ENCODE measurements around the gene FOXL1.
"Not testable (repeated sequence)": the region's sequence is repeated elsewhere in the genome, so short reads cannot be mapped to it uniquely, and the experiment has no call there.

The FOXL1 gene

DNA sequence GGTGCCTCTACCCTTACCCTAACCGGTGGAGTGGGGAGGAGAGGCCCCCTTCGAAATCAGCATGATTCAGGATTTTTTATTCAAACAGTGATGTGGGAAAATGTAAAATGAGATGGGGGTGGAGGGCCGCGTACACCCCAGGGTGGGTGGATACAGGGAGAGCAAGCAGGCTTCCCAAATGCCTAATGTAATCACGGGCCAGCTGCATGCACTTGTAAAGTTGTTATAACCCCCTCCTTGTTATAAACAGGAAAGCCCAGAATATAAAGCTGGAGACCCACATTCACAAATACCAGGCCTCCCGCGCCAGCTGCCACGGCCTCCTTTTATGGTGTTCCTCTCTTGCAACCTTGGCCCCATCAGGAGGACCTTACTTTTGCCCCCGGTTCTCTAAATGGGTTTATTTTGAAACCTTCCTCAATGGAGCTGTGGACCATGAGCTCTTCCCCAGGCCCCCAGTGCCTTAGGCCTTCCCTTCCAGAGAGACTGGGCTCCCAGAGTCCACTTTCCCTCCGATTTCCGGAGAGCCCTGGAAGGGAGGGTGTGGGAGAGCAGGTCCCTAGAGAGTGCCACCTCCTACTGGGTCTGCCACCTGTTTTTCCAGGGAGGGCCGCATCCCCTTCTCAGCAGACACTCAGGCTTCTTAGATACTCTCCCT lies 906 bp upstream of the FOXL1 start:
- no peak overlapping the region for H3K4me3 ChIP-seq
- H3K27ac ChIP-seq, result no peak overlapping the region

DNA sequence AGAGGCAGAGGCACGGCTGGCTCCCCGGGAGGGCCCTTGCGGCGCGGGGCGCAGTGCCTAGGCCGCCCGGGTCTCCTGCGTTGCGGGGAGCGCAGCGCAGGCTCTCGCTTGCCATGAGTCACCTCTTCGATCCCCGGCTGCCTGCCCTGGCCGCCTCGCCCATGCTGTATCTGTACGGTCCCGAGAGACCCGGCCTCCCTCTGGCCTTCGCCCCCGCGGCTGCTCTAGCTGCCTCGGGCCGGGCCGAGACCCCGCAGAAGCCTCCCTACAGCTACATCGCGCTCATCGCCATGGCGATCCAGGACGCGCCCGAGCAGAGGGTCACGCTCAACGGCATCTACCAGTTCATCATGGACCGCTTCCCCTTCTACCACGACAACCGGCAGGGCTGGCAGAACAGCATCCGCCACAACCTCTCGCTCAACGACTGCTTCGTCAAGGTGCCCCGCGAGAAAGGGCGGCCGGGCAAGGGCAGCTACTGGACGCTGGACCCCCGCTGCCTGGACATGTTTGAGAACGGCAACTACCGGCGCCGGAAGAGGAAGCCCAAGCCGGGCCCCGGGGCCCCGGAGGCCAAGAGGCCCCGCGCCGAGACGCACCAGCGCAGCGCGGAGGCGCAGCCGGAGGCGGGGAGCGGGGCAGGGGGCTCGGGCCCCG lies 390 bp downstream of the FOXL1 start:
- peak overlapping the region in 7 of 21 experiments; percentile 1 to 69 (median 43) for H3K27ac ChIP-seq
- H3K4me3 ChIP-seq, result peak overlapping the region in 4 of 7 experiments; percentile 18 to 30 (median 20)

DNA sequence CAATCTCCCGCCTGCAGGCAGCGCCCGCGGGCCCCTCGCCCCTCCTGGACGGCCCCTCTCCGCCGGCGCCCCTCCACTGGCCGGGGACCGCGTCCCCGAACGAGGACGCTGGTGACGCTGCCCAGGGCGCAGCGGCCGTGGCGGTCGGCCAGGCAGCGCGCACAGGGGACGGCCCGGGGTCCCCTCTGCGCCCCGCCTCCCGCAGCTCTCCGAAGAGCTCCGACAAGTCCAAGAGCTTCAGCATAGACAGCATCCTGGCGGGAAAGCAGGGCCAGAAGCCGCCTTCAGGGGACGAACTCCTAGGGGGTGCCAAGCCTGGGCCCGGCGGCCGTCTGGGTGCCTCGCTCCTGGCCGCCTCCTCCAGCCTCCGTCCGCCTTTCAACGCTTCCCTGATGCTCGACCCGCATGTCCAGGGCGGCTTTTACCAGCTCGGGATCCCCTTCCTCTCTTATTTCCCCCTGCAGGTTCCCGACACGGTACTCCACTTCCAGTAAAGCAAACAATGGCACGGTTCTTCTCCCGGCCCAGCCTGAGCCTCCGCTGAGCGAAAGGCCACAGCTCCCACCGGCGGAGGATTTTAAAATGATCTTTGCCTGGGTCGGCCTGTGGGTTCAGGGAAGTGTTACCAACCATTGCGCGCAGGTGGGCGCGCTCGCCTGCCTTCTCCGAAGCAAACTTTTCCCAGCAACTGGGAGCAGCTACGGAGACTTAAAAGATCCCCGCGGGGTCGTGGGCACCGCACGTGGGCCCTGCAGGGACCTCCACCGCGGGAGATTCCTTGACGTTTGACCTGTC lies 1.1 kb downstream of the FOXL1 start:
- Histone ChIP-seq H3K27ac (peak overlapping the region in 7 of 21 experiments; percentile 1 to 69 (median 43)), H3K4me3 (peak overlapping the region in 4 of 7 experiments; percentile 18 to 30 (median 20))

DNA sequence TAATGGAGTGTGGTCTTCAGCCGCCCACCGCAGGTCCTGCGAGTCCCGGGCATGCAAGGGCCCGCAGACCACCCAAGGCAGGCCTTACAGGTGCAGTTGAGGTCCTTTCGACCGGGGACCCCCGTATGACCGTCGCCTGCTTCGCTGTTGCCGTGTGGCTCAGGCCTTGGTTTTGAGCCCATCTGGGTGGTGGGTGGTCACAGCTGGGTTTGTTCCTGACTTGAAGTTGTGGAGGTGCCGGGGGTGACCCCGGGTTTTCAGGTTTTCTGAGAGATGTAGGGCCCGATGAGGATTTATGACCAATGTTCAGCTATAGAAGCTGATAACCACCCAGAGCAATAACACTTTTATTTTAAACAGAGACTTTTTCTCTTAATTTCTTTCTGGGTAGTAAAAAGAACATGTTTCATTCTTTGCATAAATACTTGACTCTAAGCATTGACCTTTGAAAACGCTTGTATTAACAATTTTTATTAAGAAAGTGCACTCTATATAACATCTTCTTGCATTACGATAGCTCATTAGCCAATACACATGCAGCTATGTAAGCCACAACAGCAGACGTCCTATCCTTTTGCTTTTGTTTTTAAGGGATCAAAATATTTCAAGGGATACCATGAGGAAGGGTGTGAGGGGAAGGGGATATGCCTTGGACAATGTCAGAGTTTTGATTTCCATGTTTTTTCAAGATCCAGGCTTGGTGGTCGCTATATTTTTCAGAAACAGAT lies 1.9 kb downstream of the FOXL1 start:
- peak overlapping the region in 1 of 7 experiments; percentile 30 for H3K4me3 ChIP-seq
- H3K27ac ChIP-seq, result peak overlapping the region in 1 of 21 experiments; percentile 69

DNA sequence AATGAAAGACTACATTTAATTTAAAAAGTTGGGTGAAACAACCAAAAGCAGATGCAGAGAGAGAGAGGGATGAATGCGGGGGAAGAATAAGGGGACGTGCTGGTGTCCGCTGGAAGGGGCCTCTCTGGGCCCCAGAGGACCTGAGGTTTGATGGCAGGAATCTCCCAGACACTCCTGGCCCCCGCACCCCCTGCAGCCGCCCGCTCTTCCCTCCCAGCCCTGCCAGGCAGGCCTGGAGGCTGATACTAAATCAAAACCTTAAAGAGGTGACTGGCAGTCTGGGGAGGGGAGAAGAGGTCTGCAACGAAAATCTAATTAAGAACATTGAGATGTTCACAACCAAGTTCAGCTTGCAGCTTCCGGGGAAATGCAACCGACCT lies 2.4 kb downstream of the FOXL1 start:
- Histone ChIP-seq H3K27ac (no peak overlapping the region), H3K4me3 (no peak overlapping the region)

DNA sequence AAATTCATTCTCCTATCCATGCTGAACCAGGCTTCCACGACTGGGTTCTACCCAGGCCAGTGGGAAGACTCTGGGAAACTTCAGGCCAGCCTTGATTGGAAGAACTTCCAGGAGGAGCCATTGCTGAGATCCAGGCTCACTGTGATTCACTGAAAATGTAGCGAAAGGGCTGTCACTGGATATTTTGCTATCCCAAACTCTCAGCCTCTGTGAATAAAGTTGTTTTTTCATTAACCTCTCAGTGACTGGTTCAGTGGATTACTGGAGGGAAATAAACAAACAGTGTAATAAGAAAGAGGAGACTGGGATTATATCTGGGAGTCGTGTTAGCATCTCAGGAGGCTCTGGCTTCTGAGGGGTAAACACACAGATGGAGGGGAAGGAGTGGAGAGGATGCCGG lies 3.1 kb downstream of the FOXL1 start:
- Histone ChIP-seq H3K27ac (no peak overlapping the region), H3K4me3 (no peak overlapping the region)

DNA sequence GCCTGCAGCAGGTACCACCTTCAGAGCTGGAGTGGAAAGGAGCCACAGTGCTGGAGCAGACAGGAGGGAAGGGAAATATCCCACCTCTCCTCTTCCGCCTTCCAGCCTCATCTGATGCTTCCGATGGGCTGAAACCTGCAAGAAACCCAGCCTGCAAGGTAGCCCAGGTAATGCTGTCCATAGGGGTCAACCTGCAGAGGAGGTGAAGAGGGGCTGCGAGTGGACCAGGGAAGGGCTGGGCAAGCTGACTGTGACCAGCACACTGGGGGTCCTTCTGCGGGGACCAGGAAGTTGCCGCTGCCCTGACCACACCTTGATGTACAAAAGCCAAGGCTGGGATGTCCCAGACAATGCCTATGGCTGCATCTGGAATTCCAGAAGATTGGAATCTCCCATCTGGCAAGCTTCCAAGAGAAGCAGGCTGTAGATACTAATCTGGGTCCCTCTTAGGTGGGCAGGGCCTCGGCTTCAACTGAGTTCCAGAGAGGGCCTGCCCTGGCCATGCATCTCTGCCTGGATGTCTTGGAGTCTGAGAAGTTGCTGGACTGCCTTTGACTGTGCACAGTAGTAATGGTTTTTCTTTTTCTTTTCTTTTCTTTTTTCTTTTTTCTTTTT lies 5.8 kb downstream of the FOXL1 start:
- no peak overlapping the region for H3K4me3 ChIP-seq
- no peak overlapping the region for H3K27ac ChIP-seq

DNA sequence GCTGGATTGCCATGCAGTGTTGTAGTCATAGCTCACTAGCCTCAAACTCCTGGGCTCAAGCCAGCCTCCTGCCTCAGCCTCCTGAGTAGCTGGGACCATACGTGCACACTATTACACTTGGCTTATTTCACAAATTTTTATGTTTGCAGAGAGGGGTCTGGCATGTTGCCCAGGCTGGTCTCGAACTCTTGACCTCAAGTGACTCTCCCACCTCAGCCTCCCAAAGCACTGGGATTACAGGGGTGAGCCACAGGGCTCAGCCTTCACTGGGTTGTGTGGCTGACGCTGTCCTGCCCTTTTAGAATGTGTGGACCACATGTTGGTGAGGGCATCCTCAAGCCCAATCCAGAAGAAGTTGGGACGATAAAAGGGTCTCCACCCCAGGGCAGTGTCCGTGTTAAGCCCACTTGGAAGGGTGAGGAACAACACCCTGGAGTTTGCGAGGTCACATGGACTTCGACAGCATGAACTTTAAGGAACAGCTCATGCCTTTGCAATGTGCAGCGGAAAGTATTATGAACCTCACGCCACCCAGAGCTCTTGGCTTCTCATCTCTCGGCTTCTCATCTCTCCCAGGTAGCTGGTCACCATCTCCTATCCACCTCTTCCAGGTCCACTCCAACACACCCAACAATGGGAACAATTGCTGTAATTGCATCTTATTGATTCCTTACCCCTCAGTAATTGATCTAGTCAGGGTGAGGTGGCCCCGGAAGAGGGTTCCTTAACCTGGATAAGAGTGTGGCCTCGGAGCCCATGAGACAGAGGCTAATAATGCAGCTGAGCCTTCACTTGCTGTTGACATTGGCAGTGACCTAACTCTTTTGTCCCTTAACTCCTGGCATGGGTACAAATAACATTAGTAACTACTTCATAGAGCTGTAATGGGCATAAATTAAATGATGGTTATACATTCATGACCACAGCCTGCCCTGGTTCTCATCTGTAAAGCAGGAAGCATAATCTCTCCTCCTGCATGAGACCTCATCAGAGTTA lies 6.7 kb downstream of the FOXL1 start:
- peak overlapping the region in 5 of 21 experiments; percentile 4 to 59 (median 26) for H3K27ac ChIP-seq
- H3K4me3 ChIP-seq, result no peak overlapping the region

DNA sequence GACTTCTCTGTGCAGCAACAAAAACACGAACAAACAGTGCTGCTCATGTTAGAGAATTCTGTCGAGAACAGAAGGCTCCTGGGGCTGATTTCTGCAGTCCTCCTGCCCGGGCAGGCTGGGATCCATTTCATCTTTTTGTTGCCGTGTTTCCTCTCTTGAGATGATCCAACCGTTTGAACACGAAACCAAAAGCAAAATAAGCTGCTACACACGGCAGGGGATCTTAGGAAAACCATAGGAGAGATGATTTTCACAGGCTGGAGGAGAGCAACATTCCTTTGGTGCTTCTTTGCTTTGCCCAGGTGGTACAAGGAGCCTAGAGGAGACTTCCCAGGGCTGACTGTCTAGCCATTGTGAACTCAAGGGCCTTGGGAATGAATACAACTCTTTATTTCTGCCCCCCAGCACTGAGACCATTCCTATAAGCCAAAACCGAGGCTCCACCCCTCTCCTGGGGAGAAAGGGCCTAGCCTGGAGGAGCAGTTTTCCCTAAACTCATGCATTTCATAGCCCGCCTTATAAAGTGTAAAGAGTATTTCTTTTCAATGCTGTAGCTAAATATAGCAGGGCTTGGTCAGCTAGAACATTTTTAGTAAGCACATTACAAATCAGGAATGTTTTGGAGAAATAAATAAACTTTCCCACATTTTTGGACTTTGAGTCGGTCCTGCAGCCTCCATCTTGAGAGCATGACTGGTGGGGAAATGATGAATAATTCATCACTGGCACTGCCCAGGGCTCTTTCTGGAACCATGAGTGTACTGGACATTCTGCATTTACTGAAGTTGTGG lies 7.7 kb downstream of the FOXL1 start:
- H3K4me3 ChIP-seq, result no peak overlapping the region
- H3K27ac ChIP-seq, result peak overlapping the region in 6 of 21 experiments; percentile 4 to 59 (median 37)

DNA sequence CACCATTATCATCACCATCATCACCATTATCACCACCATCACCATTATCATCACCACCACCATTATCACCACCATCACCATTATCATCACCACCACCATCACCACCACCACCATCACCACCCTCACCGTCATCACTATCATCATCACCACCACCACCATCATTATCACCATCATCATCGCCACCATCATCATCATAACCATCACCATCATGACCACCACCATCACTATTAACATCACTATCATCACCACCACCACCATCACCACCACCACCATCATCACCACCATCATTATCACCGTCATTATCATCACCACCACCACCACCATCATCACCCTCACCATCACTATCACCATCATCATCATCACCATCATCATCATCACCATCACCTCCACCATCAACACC lies 9.1 kb downstream of the FOXL1 start:
- Histone ChIP-seq H3K27ac (no peak overlapping the region), H3K4me3 (no peak overlapping the region)

DNA sequence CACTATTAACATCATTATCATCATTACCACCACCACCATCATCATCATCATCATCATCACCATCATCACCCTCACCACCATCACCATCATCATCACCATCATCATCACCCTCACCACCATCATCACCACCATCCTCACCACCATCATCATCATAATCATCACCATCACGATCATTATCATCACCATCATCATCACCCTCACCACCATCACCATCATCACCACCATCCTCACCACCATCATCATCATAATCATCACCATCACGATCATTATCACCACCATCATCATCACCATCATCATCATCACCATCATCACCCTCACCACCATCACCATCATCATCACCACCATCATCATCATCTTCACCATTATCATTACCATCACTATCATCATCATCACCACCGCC lies 9.6 kb downstream of the FOXL1 start:
- H3K27ac ChIP-seq, H3K4me3 ChIP-seq: not testable (repeated sequence)

DNA sequence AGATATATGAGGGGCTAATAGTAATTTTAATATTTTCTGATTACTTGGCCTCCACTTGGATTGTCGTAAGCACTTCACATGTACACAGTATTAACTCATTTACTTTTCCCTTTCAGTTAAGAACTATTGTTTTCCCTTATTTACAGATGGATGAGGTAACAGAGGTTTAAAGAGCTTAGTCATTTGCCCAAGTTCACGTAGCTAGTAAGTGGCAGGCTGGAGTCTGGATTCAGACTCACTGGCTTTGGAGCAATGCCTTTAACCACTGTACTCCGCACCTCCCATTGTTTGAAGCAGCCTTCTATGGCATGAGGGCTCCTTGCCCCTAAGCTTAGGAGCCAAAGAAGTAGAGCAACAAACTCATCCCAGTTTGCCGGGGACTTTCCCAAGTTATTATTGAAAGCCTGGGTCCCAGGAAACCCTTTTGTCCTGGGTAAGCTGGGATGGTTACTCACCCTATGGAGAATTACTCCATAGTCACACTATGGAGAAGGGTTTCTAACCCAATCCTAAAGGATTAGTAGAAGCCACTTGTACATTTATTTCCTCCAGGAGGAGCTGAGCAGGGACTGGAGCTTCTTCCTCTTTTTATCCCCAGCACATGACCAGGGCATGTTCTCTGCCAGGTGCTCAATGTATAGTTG lies 12.3 kb downstream of the FOXL1 start:
- Histone ChIP-seq H3K27ac (no peak overlapping the region), H3K4me3 (no peak overlapping the region)

DNA sequence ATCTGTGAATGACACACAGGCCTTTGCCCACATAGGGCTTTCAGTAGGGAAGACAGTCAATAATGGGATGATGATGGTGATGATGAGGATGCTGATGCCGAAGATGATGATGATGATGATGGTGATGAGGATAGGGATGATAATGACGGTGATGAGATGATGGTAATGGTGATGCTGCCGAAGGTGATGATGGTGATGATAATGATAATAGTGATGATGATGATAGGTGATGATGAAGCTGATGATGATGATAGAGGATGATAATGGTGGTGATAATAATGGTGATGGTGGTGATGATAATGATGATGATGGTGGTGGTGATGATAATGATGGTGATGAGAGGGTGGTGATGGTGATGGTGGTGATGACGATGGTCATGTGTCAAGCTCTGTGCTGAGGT lies 12.9 kb downstream of the FOXL1 start:
- no peak overlapping the region for H3K27ac ChIP-seq
- H3K4me3 ChIP-seq, result no peak overlapping the region

DNA sequence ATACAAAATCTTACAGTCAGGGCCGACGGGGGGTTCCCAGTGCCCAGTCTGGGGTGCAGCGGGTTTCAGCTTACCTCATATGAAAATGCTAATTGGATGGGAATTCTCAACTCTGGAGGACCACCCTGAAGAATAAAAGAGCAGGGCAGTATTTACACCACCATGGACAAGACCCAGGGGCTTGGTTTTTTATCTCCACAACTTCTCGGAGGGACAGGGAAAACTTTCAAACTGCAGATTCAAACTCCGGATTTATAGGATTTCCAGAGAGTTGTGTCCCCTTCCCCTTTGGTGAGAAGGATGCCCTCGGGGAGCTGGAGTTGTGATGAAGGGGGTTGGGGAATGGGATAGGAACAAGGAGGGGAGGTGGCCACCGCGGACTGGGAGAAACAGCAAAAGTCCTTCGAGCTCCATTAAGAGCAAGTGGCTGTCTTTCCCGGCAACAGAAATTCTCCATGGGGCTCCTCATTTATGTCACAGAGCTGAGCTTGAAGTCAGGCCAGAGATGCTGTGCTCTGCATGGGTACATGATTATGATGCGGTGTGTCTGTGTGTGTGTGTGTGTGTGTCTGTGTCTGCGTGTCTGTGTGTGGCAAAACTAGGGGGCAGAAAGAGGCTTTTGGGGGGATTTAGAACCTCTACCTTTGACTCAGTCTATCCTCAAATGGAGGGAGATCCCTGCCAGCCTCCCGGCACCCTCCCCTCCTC lies 15.7 kb downstream of the FOXL1 start:
- Histone ChIP-seq H3K27ac (no peak overlapping the region), H3K4me3 (no peak overlapping the region)

DNA sequence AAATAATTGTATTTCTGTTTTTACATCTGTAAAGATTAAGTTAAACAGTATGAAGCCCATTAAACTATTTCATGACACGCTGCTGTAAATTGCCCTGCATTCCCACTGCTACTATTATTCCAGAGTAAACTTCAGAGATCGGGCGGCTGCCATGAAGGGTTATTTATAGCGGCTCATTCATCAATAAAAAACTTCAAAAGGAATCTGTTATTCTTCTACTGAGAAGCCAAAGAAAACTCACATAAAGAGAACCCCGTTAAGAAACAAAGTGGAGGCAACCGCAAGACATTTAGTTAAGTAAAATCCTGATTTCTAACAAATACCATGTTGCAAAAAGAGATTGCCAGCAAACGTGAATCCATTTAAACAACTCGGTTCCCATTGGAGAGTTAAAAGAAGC lies 16.4 kb downstream of the FOXL1 start:
- H3K27ac ChIP-seq, result no peak overlapping the region
- H3K4me3 ChIP-seq, result no peak overlapping the region

DNA sequence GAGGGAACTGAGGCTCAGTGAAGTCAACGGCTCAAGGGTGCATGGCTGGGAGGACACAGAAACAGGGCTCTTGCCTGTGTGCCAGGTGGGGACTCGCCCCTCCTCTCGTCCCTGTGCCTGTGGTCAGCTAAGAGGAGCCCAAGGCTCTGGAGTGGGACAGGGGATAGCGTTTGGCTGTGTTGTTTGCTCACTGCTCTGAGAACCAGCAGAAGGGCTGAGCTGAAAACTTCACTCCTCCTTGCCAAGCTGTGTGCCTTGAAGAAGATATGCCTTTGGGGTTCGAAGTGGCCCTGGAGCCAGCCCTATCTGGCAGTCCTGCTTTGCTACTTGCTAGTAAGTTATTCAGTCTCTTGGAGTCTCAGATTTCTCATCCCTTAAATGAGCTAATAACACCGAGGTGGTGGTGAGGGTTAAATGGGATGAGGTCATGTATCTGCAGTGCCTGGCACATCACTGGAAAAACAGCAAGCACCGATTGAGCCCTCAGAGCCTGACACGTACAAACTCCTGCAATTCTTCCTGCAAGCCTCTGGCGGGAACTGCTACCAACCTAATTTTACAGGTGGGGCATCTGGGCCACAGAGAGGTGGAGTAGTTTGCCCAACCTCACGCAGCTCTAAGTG lies 17.7 kb downstream of the FOXL1 start:
- no peak overlapping the region for H3K27ac ChIP-seq
- no peak overlapping the region for H3K4me3 ChIP-seq

Data from skin epidermis (tissue), 12 donors.